Urinary bladder (tissue), 4 donors: ENCODE data around the gene PAPPA2. TPM values are rescaled to one million over a fixed set of nuclear protein-coding genes. Genes with fewer than 3 reads are reported as not detected.
A peak's percentile ranks its signal among the peaks of the same experiment; 100 is the strongest.

ENCODE experiments used
- DNase-seq: peaks from one replicate; pipeline ENCODE4 v3.0.0-alpha.2; 2015; ENCODE audit errors: extremely low spot score
- H3K27ac ChIP-seq: one replicate; pipeline ENCODE4 v1.5.1; 2013; ENCODE audit warnings: low read depth, mild to moderate bottlenecking, moderate library complexity
- H3K36me3 ChIP-seq: one replicate; pipeline ENCODE4 v1.6.1; 2013; ENCODE audit warnings: mild to moderate bottlenecking, moderate library complexity; ENCODE audit not compliant: insufficient read depth
- H3K4me1 ChIP-seq: one replicate; pipeline ENCODE4 v1.6.1; 2013; ENCODE audit warnings: mild to moderate bottlenecking, moderate library complexity; ENCODE audit not compliant: insufficient read depth
- H3K4me3 ChIP-seq: one replicate; pipeline ENCODE4 v1.5.1; 2013; ENCODE audit warnings: low read depth, low read length
- WGBS: extraction: QIAGEN DNeasy Blood & Tissue Kit; methylation state at CpG from one replicate; pipeline ENCODE4 v1.1.7; 2013; 5-methylcytosine and 5-hydroxymethylcytosine counted together
- polyA plus RNA-seq: library from polyadenylated mRNA; stranded (reverse); fragments of 200-250 nt; gene quantifications from one replicate; pipeline ENCODE4 v1.2.3, GENCODE V29; 2013
- total RNA-seq: library from RNA; depleted of rRNA; stranded (reverse); fragments of >200 nt; gene quantifications from one replicate; pipeline ENCODE4 v1.2.3, GENCODE V29; 2014
- donor health status: healthy with polysubstance abuse.
- donor health status: healthy.

PAPPA2 gene
- total and polyA plus RNA-seq, 2 donors: 0.54 to 4.6 TPM

DNA sequence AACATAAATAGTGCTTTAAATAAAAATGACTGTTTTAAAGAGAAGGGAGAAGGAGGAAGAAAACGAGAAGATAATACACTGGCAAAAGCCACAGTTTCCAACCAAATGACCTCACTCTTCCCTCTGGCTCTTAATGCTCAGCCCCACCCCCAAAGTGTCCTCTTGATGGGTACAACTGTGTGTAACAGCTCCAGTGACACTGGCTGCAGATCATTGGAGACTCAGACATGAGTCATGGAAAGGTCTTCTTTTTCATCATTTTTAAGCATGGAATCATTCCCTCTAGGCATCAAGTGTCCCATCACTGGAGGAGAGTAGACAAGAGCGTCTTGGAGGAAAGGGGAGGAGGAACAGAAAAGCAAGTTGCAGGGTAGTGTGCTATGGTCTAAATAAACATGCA is 333.0 kb downstream of the PAPPA2 start:
- Histone ChIP-seq H3K36me3 (no peaks in the 10 kb centered on the region), H3K4me1 (no peaks in the 10 kb centered on the region), H3K4me3 (no peak overlapping the region), H3K27ac (no peak overlapping the region)
- 53% methylated on average over 2 of the region's 2 CpGs for WGBS
- no peak for DNase-seq

DNA sequence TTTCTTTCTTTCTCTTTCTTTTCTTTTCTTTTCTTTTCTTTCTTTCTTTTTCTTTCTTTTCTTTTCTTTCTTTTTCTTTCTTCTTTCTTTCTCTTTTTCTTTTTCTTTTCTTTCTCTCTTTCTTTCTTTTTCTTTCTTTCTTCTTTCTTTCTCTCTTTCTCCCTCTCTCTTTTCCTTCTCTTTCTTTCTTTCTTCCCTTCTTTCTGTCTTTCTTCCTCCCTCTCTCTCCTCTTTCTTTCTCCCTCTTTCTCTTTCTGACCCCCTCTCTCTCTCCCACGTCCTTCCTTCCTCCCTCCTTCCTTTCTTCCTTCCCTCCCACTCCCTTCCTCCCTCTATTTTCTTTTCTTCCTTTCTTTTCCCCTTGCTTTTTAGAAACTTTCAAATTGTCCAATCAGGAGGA is 333.6 kb downstream of the PAPPA2 start:
- WGBS: 54% methylated on average over 1 of the region's 1 CpG
- Histone ChIP-seq H3K4me3 (no peak overlapping the region), H3K27ac (no peak overlapping the region), H3K4me1 (no peaks in the 10 kb centered on the region), H3K36me3 (no peaks in the 10 kb centered on the region)
- DNase-seq: no peak

DNA sequence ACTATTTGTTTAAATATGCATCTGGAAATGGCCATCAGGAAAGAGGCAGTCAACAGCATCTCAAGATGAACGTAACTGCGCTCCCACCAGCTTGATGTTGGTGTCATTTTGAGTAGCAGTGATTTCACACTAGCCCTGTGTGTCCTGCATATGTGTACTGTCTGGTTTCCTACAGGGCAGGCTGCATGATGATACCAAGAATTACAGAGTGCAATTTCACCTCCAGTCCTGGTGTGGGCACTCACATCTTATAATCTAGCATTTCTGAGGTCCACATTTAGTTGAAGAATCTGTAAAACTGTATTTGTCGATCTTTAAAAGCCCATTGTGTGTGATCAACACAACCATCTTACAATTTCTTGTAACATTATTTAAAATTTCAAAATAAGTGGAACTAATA is 336.4 kb downstream of the PAPPA2 start:
- H3K4me1 ChIP-seq: no peaks in the 10 kb centered on the region
- no peaks in the 10 kb centered on the region for H3K36me3 ChIP-seq
- 94% methylated on average over 3 of the region's 3 CpGs for WGBS
- H3K27ac ChIP-seq: no peak overlapping the region
- no peak for DNase-seq
- H3K4me3 ChIP-seq: no peak overlapping the region

DNA sequence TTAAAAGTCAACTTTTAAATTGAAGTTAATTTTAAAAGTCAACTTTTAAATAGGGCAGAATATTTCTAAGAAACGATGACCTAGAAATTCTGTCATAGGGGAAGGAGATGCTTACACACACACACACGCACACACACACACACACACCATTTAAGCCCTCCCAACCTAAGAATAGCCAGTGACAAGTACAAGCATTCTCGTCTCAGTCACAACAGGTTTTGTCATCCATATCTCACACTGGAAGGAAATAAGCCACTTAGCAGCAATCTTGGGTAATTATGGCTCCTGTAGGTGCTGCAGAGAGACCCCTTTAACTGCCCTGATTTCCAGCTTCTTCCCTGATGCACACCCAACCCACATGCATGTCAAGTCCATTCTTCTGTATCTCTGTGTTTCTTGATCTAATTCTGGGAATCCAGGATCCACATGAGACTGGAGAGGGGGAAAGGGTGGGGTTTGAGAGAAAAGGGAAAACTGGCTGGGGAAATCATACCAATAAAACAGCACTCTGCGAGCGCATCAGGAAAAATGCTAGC is 338.1 kb downstream of the PAPPA2 start:
- Histone ChIP-seq H3K4me1 (no peaks in the 10 kb centered on the region), H3K36me3 (no peaks in the 10 kb centered on the region), H3K4me3 (no peak overlapping the region), H3K27ac (peak overlapping the region; percentile 48)
- WGBS: 47% methylated on average over 5 of the region's 5 CpGs
- no peak for DNase-seq

DNA sequence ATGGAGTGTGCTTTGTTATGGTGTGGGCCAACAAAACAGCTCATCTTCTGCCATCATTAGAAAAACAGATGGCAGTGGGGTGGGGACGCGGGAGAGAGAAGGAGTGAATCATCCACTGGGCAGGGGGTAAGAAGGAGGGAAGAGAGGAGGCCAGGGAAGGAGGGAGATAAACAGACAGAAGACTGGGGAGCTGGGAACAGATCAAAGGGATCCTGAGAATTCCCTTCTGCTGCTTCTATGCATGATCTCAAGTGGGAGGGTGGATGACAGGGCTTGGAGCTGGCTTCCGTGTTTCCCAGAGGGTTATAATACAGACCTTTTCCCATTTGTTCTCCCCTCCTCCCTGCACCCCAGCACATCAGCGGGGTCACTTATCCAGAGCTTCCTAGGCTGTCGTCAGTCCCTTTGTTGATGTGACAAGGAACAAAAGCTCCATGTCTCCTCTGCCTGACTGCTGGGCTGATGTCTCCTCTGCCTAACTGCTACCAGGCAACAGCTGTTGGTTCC is 338.6 kb downstream of the PAPPA2 start:
- peak; percentile 51 for DNase-seq
- H3K36me3 ChIP-seq: no peaks in the 10 kb centered on the region
- 21% methylated on average over 5 of the region's 5 CpGs for WGBS
- no peak overlapping the region for H3K4me3 ChIP-seq
- peak overlapping the region; percentile 39 for H3K27ac ChIP-seq
- H3K4me1 ChIP-seq: no peaks in the 10 kb centered on the region

DNA sequence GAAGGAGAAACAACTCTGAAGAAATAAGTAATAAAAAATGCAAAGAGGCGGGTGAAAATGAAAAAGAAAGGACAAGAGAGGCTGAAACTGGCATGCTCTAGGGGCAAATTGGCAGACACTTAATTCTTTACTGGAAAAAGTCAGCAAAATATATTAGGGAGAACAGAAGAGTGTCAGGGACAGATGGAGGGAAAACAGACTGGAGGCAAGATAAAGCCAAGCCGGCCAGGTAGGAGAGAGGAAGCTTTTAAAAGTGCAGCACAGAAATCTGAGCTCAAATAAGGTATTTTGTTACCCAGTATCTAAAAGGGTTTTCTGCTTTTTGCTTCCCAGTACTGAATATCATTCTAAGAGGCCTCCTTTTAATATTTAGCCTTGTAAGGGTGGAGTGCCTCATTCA is 339.3 kb downstream of the PAPPA2 start:
- no peak overlapping the region for H3K27ac ChIP-seq
- H3K4me3 ChIP-seq: no peak overlapping the region
- 79% methylated on average over 2 of the region's 2 CpGs for WGBS
- H3K36me3 ChIP-seq: no peaks in the 10 kb centered on the region
- DNase-seq: no peak
- H3K4me1 ChIP-seq: no peaks in the 10 kb centered on the region

DNA sequence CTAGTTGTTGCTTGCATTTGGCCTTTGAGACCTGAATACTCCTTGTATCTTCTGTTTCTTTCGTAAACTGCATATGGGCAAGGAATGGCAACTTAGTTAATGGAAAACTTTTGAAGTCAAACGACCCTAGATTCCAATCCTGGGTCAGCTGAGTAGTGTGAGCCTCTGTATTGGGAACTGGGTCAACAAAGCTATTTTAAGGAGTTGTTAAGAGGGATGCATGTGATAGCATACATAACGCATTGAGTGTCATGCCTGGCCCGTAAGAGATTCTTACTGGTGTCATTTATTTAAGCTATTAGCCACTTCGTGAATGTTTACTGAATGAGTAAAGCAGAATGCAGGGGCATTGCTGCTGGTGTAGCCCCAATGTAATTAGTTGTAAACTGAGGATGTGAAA is 340.1 kb downstream of the PAPPA2 start:
- H3K36me3 ChIP-seq: no peaks in the 10 kb centered on the region
- H3K27ac ChIP-seq: no peak overlapping the region
- WGBS: 68% methylated on average over 5 of the region's 5 CpGs

DNA sequence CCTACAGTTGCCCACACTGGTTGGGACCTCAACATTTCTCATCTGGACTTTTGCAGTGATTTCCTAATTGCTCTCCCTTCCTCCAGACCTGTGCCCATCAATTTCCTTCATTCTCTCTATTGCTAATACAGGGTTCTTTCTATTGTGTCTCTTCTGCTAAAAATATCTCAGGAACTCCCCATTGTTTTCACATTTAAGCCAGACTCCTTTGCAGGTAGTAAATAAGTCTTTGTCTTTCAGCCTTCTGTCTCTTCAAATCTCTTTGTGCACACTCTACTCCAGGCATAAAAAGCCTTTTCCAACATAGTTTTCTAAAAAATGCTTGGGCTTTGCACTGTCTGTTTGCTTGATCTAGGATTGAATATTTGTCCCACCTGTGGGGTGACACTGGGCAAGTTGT is 340.6 kb downstream of the PAPPA2 start:
- H3K27ac ChIP-seq: no peak overlapping the region
- H3K4me3 ChIP-seq: no peak overlapping the region
- H3K4me1 ChIP-seq: no peaks in the 10 kb centered on the region
- H3K36me3 ChIP-seq: no peaks in the 10 kb centered on the region
- DNase-seq: no peak

More for the DNA sequence above, 340.1 kb downstream of the PAPPA2 start:
- Histone ChIP-seq H3K4me1 (no peaks in the 10 kb centered on the region), H3K4me3 (no peak overlapping the region)
- no peak for DNase-seq

DNA sequence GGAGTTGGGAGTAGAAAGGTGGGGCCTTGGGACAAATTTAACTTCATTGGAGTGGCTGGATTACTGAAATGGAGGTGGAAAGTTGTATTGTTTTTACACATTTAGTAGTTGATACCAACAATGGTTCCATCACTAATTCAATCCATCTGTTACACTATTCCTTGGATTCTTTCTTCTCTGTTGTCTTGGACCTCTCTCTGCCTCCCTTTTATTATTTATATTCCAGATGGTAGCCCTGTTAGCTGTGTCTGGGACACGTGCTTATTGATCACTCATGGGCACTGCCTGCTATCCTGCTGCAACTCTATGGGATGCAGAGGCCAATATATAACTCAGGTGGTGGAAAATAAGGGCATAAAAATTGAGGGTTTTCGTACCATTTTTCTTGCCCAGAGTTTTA is 346.3 kb downstream of the PAPPA2 start:
- Histone ChIP-seq H3K27ac (no peak overlapping the region), H3K36me3 (no peaks in the 10 kb centered on the region), H3K4me3 (no peak overlapping the region), H3K4me1 (no peaks in the 10 kb centered on the region)
- 87% methylated on average over 2 of the region's 2 CpGs for WGBS
- DNase-seq: no peak

DNA sequence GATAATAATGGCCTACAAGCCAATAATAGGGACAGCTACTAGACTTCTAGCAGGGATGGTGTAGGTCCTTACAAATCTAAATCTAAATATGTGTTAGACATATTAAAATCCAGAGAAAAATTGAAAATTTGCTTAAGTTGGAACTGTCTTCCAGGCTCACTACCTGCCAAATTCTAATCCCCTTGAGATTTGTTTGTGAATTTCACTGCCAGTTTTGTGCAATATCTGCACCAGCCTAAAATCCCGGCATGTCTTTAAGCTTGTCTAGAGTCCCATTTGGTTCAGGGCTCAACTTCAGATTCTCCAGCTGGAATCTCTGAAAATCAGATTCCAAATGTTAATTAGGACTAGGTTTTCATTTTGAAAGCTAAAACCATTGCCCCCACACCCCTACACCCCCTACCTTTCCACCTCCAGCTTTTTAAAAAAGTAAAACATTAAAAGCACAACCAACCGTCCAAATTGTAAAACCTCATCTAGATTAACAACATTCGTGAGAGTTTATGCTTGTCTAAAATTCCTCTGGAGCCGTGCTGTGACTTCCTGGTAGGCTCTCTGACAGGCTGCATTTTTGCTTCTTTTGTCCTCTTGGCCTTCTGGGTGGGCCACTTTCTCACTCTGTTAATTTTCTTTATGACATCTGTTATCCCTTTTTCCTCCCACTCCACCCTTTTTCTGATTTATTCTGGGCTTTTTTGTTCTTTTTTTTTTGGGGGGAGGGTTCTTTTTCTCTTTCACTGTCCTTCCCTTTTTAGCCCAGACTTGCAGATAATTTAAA is 348.7 kb downstream of the PAPPA2 start:
- WGBS: 20% methylated on average over 4 of the region's 4 CpGs
- H3K4me3 ChIP-seq: no peak overlapping the region
- H3K27ac ChIP-seq: no peak overlapping the region
- no peaks in the 10 kb centered on the region for H3K4me1 ChIP-seq
- no peaks in the 10 kb centered on the region for H3K36me3 ChIP-seq
- DNase-seq: no peak

DNA sequence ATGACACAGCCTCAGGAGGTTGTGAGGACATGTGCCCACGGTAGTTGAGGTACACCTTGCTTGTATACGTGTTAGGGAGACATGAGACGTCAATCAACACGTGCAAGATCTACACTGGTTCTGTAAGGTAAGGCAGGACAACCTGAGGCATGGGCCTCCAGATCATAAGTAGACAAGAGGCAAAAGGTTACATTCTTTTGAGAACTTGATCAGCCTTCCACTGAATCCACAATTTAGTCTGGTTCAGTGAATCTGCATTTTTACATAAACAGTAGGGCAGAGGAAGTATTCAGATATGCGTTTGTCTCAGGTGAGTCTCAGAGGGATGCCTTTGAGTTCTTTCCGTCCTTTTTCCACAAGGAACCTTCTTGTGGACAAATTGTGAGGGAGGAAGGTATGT is 352.6 kb downstream of the PAPPA2 start:
- WGBS: 86% methylated on average over 6 of the region's 6 CpGs

DNA sequence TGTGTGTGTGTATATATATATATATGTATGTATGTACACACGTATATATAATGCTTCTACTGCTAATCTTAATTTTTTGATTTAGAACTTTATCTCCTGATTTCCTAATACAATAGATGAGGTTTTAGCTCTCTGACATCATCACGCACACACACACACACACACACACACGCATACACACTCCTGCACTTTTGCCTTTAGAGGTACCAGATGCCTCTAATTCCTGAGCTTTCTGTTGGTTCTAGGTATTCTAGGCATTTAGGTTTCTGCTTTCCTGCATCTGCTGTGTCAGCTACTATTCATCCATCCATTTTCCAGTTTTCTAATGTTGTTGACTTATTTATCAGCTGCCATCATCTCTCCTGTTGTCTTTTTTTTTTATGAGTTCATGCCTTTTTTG is 353.3 kb downstream of the PAPPA2 start:
- Histone ChIP-seq H3K4me3 (no peak overlapping the region), H3K4me1 (no peaks in the 10 kb centered on the region), H3K27ac (no peak overlapping the region), H3K36me3 (no peaks in the 10 kb centered on the region)
- WGBS: 95% methylated on average over 3 of the region's 3 CpGs
- DNase-seq: no peak

More for the DNA sequence above, 352.6 kb downstream of the PAPPA2 start:
- no peaks in the 10 kb centered on the region for H3K4me1 ChIP-seq
- H3K4me3 ChIP-seq: no peak overlapping the region
- no peak overlapping the region for H3K27ac ChIP-seq
- no peaks in the 10 kb centered on the region for H3K36me3 ChIP-seq
- no peak for DNase-seq

DNA sequence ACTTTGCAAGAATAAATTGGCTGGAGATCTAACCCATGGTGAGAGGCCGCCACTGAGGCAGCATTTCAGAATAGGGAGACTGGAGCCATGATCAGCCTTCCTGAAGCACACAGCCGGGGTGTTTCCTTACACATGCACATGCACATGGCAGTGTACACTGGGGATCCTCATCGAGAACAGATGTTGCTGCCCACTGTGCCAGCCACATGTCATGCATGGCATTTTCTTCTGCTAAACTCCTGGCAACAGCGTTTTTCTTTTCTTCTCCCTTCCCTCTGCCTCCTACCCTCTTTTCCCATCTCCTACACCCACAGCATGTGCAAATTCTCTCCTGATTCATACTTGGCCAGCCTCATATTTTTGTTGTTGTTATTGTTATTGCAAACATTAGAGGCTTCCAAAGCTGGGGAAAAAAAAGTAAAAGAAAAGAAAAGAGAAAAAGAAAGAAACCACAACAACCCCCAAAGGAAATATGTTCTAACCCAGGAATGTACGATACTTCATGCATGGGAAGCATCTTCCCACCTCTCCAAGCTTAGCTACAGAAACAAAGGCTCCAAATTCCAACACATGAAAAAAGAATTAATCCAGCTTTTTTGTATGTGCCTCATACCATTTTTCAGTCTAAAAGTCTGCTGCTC is 357.5 kb downstream of the PAPPA2 start:
- Histone ChIP-seq H3K27ac (no peak overlapping the region), H3K36me3 (no peaks in the 10 kb centered on the region), H3K4me1 (no peaks in the 10 kb centered on the region), H3K4me3 (no peak overlapping the region)
- 67% methylated on average over 5 of the region's 5 CpGs for WGBS
- DNase-seq: no peak

DNA sequence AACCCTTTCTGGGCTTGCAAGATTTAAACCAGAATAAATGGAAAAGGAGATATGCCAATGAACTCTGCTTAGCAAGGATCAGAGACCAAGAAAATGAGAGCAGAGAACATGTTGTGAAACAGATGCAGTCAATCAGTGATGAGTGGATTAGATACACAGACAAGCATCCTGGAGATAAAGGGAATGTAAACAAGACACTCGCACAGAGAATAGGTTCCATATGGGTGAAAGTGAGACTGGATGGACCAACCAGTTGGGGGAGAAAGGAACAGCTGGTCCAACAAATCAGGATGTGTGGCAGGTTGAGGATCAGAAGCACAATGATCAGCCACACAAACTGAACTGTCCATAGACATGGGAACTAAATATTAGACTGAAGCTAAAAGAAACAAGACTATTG is 363.3 kb downstream of the PAPPA2 start:
- H3K36me3 ChIP-seq: no peaks in the 10 kb centered on the region
- no peaks in the 10 kb centered on the region for H3K4me1 ChIP-seq
- 28% methylated on average over 1 of the region's 1 CpG for WGBS
- no peak overlapping the region for H3K4me3 ChIP-seq
- no peak for DNase-seq
- H3K27ac ChIP-seq: no peak overlapping the region
